Activated T-helper 9 cell treated with anti-CD3 and anti-CD28 coated beads, Interleukin-2, amount 50 U/mL, for 16 hours (primary cell): ENCODE measurements around the gene NOVA1.
"Not testable (repeated sequence)": the region's sequence is repeated elsewhere in the genome, so short reads cannot be mapped to it uniquely, and the experiment has no call there.

Experiments
- DNase-seq: peaks from one replicate; pipeline ENCODE4 v3.0.0-alpha.2; 2020; ENCODE audit warnings: low read depth

NOVA1 gene, protein sequence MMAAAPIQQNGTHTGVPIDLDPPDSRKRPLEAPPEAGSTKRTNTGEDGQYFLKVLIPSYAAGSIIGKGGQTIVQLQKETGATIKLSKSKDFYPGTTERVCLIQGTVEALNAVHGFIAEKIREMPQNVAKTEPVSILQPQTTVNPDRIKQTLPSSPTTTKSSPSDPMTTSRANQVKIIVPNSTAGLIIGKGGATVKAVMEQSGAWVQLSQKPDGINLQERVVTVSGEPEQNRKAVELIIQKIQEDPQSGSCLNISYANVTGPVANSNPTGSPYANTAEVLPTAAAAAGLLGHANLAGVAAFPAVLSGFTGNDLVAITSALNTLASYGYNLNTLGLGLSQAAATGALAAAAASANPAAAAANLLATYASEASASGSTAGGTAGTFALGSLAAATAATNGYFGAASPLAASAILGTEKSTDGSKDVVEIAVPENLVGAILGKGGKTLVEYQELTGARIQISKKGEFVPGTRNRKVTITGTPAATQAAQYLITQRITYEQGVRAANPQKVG

DNA sequence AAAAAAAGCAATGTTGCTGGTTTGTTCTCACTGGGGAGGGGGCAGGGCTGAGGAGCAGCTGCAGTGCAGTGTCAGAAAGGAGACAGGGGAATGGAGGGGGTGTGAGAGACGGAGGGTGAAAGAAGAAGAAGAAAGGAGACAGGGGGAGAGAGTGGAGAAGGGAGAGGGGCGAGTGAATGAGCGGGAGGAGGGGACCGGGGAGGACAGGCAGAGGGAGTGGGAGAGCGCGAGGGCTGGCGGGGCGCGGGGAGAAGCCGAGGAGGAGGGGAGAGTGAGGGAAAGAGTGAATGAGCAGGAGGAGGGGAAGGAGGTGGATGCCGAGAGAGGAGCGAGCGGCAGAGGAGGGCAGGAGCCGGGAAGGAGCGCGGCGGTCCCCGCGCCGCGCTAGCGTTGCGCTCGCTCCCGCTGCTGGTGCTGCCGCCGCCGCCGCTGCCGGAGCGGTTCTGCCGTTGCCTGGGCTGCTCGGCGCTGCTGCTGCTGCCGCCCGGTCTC lies at the start of gene NOVA1:
TSS of gene NOVA1 (minus strand) at position 445 of the 492 bp plus-strand sequence. CDS start 597 bp downstream, outside the sequence.
- DNase-seq = no peak

GRCh38 chr14:26645057-26645456 lies 47.2 kb upstream of the NOVA1 start:
- DNase-seq = not testable (repeated sequence)

DNA sequence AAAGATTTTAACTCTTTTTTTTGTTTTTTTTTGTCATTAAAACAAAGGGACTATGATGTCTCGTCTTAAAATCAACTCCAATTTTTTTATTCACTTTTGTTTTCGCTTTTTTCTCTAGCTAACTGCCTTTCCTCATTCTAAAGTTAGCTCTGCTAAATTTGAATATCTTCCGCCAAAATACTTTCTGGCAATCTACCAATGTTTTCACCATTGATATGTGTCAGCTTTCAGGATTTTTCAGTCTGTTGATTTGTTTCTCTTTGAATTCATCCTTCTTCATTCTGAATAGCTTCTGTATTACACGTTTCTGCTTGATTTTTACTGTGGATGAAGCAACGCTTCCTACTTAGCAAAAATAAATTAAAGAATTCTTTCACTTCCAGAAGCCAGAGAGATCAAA lies 38.7 kb upstream of the NOVA1 start:
- DNase-seq = no peak

GRCh38 chr14:26634946-26635345 lies 37.1 kb upstream of the NOVA1 start:
- DNase-seq = not testable (repeated sequence)

GRCh38 chr14:26626256-26626655 lies 28.4 kb upstream of the NOVA1 start:
- DNase-seq = no peak

DNA sequence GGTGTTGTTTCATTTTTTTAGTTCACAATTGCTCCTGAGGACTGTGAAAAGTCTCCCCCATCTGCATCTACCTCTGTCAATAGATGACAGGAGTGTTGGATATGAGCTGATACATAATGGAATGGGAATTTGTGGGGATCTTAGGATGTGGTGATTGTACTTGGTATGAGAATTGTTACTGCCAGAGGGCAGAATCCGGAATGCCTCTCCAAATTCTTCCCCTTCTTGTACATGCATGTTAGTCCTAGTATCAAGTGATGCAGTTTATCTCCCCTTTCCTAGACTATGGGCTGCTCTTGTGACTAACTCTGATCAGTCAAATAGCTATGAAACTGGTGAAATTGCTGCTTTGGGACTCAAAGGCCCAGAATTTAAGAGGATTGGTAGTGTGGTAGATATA lies 24.8 kb upstream of the NOVA1 start:
- no peak for DNase-seq

GRCh38 chr14:26621807-26622560 lies 24.2 kb upstream of the NOVA1 start:
- no peak for DNase-seq

GRCh38 chr14:26621364-26621763 lies 23.5 kb upstream of the NOVA1 start:
- no peak for DNase-seq

- no peak for DNase-seq
Measured at GRCh38 chr14:26611259-26611658, 13.4 kb upstream of the NOVA1 start.

- no peak for DNase-seq
Measured at GRCh38 chr14:26606729-26607312, 9.0 kb upstream of the NOVA1 start.

GRCh38 chr14:26605602-26606001 lies 7.8 kb upstream of the NOVA1 start:
- DNase-seq = no peak

GRCh38 chr14:26602902-26603301 lies 5.1 kb upstream of the NOVA1 start:
- no peak for DNase-seq

GRCh38 chr14:26601856-26602255 lies 4.0 kb upstream of the NOVA1 start:
- DNase-seq = no peak

- no peak for DNase-seq
Measured at GRCh38 chr14:26599291-26599690, 1.5 kb upstream of the NOVA1 start.

DNA sequence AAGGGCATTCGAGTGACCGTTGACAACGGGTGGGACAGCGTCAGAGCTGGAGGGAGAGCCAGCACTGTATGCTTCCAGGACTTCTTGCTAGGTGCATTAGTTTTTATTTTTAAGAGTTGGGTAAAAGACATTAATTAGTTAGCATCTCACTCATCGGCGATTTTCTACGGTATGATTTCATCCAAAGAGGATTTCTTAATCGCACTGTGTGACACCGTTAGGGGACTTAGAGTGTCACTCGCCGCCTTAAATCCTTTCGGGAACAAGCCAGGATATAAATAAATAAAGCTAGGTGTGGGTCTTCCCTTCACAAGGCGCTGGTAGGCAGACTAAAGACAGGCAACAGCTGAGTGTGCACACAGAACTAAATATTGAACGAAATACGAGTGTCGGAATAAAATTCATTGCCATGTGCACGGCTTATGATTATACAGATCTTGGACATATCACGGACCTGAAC lies 869 bp upstream of the NOVA1 start:
- DNase-seq = no peak

DNA sequence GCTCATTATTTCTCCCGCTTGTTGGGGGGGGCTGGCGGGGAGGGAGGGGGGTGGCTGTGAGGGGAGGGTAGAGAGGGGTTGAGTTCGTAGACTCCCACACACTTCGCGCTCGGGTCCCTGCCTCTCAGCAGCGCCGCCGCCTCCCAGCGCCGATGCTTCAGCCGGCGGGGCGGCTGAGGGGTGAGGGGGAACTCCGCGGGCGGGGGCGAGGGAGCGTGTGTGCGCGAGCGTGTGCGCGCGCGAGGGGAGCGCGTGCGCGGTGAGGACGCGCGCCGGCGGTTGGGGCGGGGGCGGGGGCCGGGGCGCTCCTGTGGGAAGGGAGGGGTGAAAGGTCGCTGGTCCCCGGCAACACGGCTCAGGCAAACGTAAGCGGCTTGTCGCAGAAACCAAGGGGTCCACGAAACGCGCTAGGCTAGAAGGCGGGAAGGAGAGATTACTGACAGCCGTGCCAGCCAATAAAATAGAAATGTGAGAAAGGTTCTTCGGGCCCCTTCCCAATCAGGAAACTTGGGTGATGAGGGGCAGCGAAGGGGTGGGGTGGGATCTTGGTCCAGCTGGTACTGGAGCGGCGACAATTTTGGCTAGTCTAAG lies 343 bp upstream of the NOVA1 start:
- DNase-seq = no peak

DNA sequence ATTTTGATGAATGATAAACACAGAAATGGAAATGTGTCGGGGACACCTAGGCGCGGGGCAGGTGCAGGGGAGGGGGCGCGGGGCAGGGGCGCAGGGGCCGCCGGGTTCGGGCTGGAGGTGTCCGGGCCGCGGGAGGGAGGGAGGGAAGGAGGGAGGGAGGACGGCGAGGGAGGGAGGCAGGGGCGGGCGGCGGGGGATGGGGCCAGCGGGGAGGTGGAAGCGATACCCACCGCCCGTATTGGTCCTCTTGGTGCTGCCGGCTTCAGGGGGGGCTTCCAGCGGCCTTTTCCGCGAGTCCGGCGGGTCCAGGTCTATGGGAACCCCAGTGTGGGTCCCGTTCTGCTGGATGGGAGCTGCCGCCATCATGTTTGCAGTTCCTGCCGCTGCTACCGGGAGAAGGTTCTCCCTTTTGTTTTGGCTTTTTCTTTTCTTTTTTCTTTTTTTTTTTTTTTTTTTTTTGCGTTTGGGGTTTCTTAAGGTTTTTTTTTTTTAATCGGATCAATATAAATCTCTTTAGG lies 703 bp downstream of the NOVA1 start:
- no peak for DNase-seq

DNA sequence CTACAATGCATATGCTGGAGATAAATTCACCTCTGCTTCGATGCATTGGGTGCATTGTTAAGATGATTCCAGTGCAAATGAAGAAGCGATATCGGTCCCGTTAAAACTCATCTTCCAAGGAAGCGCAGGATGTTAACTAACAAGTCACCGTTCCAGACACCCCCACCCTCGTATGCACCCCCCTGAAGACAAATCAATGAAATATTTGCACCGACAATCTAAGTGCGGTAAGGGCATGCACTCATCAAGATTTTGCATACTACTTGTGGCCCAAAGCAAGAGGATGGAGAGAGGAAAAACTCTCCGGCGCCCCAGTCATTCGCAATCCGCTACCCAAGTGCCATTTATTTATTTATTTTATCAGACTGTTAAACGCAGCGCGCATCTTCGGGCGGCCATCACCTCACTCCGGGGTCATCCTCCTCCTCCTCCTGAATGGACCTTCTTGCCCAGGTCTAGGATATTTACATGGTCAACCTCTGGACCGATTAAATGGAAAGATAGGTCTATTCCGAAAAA lies 1.2 kb downstream of the NOVA1 start:
- DNase-seq = no peak

DNA sequence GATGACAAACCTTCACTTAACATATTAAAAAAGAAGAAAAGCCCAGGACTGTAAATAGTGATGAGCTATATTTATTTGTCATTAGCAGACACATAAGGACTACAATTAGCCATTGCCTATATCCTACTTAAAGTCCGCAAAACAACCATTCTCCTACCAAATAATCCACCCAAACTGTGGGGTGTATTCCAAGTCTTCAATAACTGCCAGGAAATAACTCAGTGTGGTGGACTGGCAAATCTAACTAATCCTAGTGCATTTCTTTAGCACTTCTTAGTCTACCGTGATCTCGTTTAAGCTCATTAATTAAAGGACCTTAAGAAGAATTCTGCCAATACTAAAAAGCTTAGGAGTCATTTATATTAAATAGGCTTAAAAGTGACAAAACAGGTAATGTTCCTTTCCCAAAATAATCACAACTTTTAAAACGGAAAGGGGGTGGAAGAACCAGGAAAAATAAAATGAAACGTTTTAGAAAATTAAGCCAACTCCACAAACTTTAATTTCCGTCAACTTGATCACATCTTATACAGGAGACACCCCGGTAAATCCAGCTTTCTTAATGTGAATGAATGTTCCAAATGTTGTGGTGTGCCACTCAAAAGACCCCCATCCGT lies 1.8 kb downstream of the NOVA1 start:
- no peak for DNase-seq

- DNase-seq = no peak
Measured at GRCh38 chr14:26594756-26595545, 2.9 kb downstream of the NOVA1 start.
